ENCODE results near the gene NRAS.

Gene NRAS

DNA sequence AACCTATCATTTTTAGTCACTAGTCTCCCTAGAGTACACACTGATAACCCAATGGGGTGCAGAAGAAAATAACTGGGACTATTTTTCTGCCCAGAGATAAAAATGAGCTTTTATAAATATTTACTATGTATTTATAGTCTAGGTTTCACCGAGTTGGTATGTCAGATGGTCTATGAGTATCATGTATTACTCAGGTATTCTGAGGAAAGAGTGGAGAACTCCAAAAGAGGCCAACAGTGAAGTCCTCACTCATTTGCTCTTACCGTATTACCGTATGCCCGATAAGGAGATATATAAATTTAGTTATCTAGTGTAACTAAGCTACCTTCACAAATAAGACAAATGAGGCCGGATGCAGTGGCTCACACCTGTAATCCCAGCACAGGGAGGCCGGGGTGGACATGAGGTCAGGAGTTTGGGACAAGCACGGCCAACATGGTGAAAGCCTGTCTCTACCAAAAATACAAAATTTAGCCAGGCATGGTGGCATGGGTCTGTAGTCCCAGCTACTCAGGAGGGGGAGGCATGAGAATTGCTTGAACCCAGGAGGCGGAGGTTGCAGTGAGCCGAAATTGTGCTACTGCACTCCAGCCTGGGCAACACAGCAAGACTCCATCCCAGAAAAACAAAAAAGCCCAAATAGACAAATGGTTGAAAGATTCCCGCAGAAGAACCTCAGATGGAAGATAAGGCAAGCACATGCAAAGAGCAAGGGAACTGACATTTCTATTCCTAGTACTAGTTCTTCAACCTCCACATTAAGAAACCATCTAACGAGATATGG is 25.6 kb upstream of the NRAS start:
- ATAC-seq = no peak
- H3K27ac Mint-ChIP-seq = peak overlapping the region in 1 of 2 donors; percentile 50
- DNase-seq = no peak
- no peaks in the 10 kb centered on the region for H3K27me3 Mint-ChIP-seq
- peaks cover 53% of the 10 kb centered on the region for H3K4me1 Mint-ChIP-seq
- no peak overlapping the region for H3K4me3 Mint-ChIP-seq
- no peaks in the 10 kb centered on the region for H3K9me3 Mint-ChIP-seq

DNA sequence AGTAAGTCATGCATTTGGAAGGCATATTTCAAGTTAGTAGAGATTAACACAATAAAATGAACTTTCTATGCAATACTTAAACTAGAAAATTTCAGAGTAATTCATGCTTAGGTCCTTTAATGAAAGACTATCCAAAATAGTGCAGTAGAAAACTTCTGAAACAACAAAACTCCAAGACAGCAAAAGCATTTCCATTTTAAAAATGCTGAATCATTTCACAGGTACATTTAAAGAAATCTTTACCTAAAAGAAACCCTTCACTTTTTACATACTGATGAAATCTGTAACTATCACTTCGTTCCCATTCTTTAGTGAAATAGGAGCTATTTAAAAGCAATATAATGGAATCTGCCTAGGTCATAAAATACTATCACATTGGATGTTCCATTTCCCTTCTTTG is 23.8 kb upstream of the NRAS start:
- Mint-ChIP-seq H3K27me3 (no peaks in the 10 kb centered on the region), H3K4me1 (peaks cover 40% of the 10 kb centered on the region), H3K4me3 (no peak overlapping the region), H3K27ac (no peak overlapping the region), H3K9me3 (no peaks in the 10 kb centered on the region)
- DNase-seq (no peak), ATAC-seq (no peak)

GRCh38 chr1:114737314-114737849 is 20.8 kb upstream of the NRAS start:
- Mint-ChIP-seq H3K27ac (no peak overlapping the region), H3K4me3 (no peak overlapping the region), H3K4me1 (peaks cover 20% of the 10 kb centered on the region), H3K27me3 (no peaks in the 10 kb centered on the region), H3K9me3 (no peaks in the 10 kb centered on the region)
- no peak for DNase-seq
- ATAC-seq = no peak

DNA sequence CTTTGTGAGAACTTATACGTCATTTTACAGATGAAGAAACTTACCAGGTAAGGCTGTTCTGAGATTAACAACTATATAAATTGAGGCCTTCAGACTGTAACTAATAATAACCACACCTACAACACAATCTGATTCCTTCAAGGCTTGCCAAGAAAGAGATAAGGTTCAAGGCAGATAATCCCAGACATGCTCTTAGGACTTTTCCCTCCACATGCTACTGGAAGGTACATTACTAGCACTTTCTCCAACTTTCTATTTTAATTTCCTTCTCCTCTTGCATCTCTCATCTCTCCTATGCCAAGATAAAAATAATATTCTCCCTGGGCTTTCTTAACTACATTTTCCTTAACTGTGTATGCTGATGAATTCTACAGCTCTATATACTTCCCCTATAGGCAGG is 18.9 kb upstream of the NRAS start:
- Mint-ChIP-seq H3K4me1 (peaks cover 7% of the 10 kb centered on the region), H3K9me3 (no peaks in the 10 kb centered on the region), H3K27me3 (no peaks in the 10 kb centered on the region), H3K27ac (peak overlapping the region in 1 of 2 donors; percentile 16), H3K4me3 (no peak overlapping the region)
- ATAC-seq = no peak
- no peak for DNase-seq

DNA sequence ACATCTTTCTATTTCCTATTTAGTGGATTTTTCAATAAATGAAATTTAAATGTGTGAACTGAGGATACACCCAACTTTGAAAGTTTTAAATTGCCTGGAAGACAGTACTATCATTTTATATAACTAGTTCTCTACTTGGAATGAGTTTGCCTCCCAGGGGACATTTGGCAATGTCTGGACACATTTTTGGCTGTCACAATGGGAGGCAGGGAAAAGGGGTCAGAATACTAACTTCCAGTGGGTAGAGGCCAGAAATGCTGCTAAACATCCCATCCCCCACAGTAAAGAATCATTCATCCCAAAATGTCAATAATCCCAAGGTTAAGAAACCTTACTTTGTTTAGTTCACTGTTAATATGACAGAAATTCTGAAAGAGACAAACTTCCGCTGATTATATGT is 13.2 kb upstream of the NRAS start:
- Mint-ChIP-seq H3K4me3 (no peak overlapping the region), H3K27me3 (no peaks in the 10 kb centered on the region), H3K9me3 (no peaks in the 10 kb centered on the region), H3K27ac (peak overlapping the region in 1 of 2 donors; percentile 95), H3K4me1 (peaks cover 4% of the 10 kb centered on the region)
- ATAC-seq (no peak), DNase-seq (no peak)

GRCh38 chr1:114728553-114728952 is 12.0 kb upstream of the NRAS start:
- peaks cover 9% of the 10 kb centered on the region for H3K4me1 Mint-ChIP-seq
- no peak overlapping the region for H3K27ac Mint-ChIP-seq

GRCh38 chr1:114725230-114725629 is 8.7 kb upstream of the NRAS start:
- H3K27ac Mint-ChIP-seq = peak overlapping the region in 1 of 2 donors; percentile 40
- ATAC-seq (no peak), DNase-seq (no peak)

More at GRCh38 chr1:114728553-114728952, 12.0 kb upstream of the NRAS start:
- H3K27me3 Mint-ChIP-seq = no peaks in the 10 kb centered on the region
- no peak overlapping the region for H3K4me3 Mint-ChIP-seq
- no peaks in the 10 kb centered on the region for H3K9me3 Mint-ChIP-seq
- no peak for DNase-seq
- no peak for ATAC-seq

DNA sequence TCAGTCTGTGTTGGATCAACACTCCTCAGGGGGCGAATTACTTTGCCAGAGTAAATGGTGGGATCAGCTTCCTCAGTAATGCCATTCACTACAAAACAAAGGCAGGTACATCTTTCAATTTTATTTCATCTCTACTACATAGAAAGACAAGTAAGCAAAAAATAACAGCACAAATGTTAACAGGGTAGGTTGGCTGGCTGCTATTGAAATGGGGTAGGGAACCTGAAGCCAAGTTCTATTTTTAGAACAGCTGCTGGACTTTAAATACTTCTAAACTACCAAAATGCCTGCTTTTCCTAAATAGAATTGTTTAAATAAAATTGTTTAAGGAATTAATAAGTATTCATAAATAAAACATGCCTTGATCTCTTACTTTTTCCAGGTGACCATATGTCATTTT is 7.3 kb upstream of the NRAS start:
- Mint-ChIP-seq H3K27ac (peak overlapping the region in 1 of 2 donors; percentile 56), H3K9me3 (no peaks in the 10 kb centered on the region), H3K4me1 (peaks cover 12% of the 10 kb centered on the region), H3K27me3 (no peaks in the 10 kb centered on the region), H3K4me3 (no peak overlapping the region)
- ATAC-seq = no peak
- no peak for DNase-seq

More at GRCh38 chr1:114725230-114725629, 8.7 kb upstream of the NRAS start:
- no peaks in the 10 kb centered on the region for H3K9me3 Mint-ChIP-seq
- no peaks in the 10 kb centered on the region for H3K27me3 Mint-ChIP-seq
- peaks cover 6% of the 10 kb centered on the region for H3K4me1 Mint-ChIP-seq
- no peak overlapping the region for H3K4me3 Mint-ChIP-seq

DNA sequence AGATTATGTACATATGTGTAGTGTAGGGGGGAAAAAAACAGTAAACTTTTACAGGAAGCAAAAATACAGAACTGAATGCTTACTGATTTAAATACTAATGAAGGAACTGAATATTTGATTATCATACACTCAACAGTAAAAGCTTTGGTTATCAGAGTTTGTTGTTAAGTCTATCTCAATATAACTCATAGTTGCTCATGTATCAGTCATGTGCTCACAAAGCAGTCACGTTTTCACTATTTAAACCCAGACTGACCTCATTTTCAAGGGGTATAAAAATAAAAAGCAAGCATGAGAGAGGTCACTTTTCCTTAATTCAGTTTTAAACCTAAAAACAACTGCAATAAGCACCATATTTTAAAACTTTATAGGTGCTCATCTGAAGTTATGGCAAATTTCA is 6.9 kb upstream of the NRAS start:
- DNase-seq = no peak
- Mint-ChIP-seq H3K4me1 (peaks cover 17% of the 10 kb centered on the region), H3K27me3 (no peaks in the 10 kb centered on the region), H3K9me3 (no peaks in the 10 kb centered on the region), H3K4me3 (no peak overlapping the region), H3K27ac (no peak overlapping the region)
- ATAC-seq = no peak

GRCh38 chr1:114720492-114720891 is 3.9 kb upstream of the NRAS start:
- ATAC-seq (no peak), DNase-seq (no peak)
- H3K4me3 Mint-ChIP-seq = no peak overlapping the region
- H3K27ac Mint-ChIP-seq = no peak overlapping the region
- H3K4me1 Mint-ChIP-seq = peaks cover 32% of the 10 kb centered on the region
- H3K9me3 Mint-ChIP-seq = no peaks in the 10 kb centered on the region
- H3K27me3 Mint-ChIP-seq = no peaks in the 10 kb centered on the region

DNA sequence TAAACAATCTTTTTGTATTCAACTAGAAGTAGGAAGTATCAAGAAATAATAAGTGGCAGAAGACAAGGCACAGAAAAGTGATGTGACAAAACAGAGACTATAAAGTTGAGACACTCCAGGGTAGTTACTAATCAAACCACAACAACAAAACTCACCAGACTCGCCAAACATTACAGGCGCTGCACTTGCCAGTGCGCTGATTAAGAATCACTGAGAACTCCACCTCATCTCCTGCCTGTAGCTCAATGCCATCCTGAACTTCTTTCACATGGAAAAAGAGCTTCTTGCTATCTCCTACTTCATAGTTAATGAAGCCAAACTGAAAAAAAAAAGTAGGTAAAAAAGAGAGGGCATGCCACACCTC is 2.8 kb upstream of the NRAS start:
- no peaks in the 10 kb centered on the region for H3K9me3 Mint-ChIP-seq
- DNase-seq (no peak), ATAC-seq (no peak)
- H3K27me3 Mint-ChIP-seq = no peaks in the 10 kb centered on the region
- peaks cover 34% of the 10 kb centered on the region for H3K4me1 Mint-ChIP-seq
- H3K4me3 Mint-ChIP-seq = no peak overlapping the region
- peak overlapping the region in 1 of 2 donors; percentile 77 for H3K27ac Mint-ChIP-seq

- H3K9me3 Mint-ChIP-seq = no peaks in the 10 kb centered on the region
- DNase-seq (no peak), ATAC-seq (no peak)
- H3K27me3 Mint-ChIP-seq = no peaks in the 10 kb centered on the region
- H3K27ac Mint-ChIP-seq = peak overlapping the region; percentile 78 to 79
- H3K4me3 Mint-ChIP-seq = no peak overlapping the region
- peaks cover 31% of the 10 kb centered on the region for H3K4me1 Mint-ChIP-seq
Observed at GRCh38 chr1:114718661-114719423, 2.3 kb upstream of the NRAS start.

- DNase-seq (no peak), ATAC-seq (no peak)
- H3K27ac Mint-ChIP-seq = peak overlapping the region; percentile 99 to 100
- no peaks in the 10 kb centered on the region for H3K27me3 Mint-ChIP-seq
- H3K9me3 Mint-ChIP-seq = no peaks in the 10 kb centered on the region
- peak overlapping the region; percentile 91 to 97 for H3K4me3 Mint-ChIP-seq
- H3K4me1 Mint-ChIP-seq = peaks cover 28% of the 10 kb centered on the region
Observed at GRCh38 chr1:114715952-114716303, 643 bp downstream of the NRAS start.

DNA sequence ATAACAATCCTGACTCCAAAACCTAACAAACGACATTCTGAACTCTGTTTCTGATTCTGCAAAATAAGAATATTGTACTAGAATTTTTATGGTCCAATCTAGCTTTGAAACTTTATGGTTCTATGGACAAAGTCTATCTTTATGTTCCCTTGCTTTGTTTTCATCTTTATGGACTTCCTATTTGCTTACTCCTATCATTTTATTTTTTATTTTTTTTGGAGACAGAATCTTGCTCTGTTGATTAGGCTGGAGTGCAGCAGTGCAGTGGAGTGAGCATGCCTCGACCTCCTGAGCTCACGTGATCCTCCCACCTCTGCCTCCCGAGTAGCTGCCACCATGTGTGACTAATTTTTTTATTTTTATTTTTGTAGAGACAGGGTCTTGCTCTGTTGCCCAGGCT is 3.6 kb downstream of the NRAS start:
- H3K27ac Mint-ChIP-seq = peak overlapping the region in 1 of 2 donors; percentile 33
- ATAC-seq = no peak

DNA sequence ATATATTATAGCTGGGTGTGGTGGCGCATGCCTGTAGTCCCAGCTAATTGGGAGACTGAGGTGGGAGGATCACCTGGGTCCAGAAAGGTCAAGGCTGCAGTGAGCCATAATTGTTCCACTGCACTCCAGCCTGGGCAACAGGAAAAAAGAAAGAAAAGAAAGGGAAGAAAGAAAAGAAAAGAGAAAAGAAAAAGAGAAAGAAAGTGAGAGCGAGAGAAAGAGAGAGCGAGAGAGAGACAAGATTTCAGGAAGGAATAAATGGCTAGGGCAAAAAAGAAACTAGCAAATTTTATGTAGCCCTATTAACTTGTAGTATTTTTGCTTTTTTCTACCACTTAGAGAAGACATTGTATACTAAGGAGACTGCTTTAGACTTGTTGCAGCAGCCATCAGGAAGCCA is 6.2 kb downstream of the NRAS start:
- H3K4me1 Mint-ChIP-seq = peaks cover 9% of the 10 kb centered on the region
- no peak overlapping the region for H3K4me3 Mint-ChIP-seq
- DNase-seq = no peak
- no peaks in the 10 kb centered on the region for H3K27me3 Mint-ChIP-seq
- no peaks in the 10 kb centered on the region for H3K9me3 Mint-ChIP-seq
- no peak for ATAC-seq
- H3K27ac Mint-ChIP-seq = peak overlapping the region in 1 of 2 donors; percentile 86

More for the DNA sequence above, 3.6 kb downstream of the NRAS start:
- no peak for DNase-seq
- H3K4me3 Mint-ChIP-seq = no peak overlapping the region
- no peaks in the 10 kb centered on the region for H3K27me3 Mint-ChIP-seq
- H3K4me1 Mint-ChIP-seq = peaks cover 15% of the 10 kb centered on the region
- no peaks in the 10 kb centered on the region for H3K9me3 Mint-ChIP-seq

- Mint-ChIP-seq H3K4me3 (no peak overlapping the region), H3K4me1 (peaks cover 9% of the 10 kb centered on the region), H3K27ac (peak overlapping the region in 1 of 2 donors; percentile 69), H3K27me3 (no peaks in the 10 kb centered on the region), H3K9me3 (no peaks in the 10 kb centered on the region)
- no peak for DNase-seq
- no peak for ATAC-seq
Observed at GRCh38 chr1:114707604-114708003, 9.0 kb downstream of the NRAS start.
